ENCODE results near the gene GPD2.

GPD2 gene

DNA sequence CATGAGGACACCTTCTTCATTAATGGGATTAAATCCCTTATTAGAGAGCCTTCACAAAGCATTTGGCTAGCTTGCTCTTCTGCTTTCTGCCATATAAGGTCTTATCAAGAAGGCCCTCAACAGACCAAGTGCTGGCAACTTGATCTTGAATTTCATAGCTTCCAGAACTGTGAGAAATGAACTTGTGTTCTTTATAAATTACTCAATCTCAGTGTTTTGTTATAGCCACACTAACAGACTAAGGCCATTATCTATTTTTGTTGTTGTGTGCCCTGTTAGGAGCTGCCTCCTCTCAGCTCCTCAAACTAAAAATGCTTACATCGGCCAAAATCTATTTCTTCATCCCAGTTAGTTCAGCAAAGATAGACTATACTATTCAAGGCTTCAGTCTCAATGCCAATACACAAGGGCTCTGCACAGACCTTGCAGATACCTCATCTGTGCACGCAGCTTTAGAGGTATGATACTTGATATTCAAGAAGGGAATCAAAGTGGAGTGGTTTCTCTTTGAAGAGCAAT lies 182.9 kb downstream of the GPD2 start:
- H3K27ac Mint-ChIP-seq: no peak overlapping the region
- H3K36me3 Mint-ChIP-seq (ENCODE audit: low read depth): no peaks in the 10 kb centered on the region
- no peak overlapping the region for H3K4me3 Mint-ChIP-seq
- H3K27me3 Mint-ChIP-seq: peaks cover 2% of the 10 kb centered on the region
- intact Hi-C loops (cut with micrococcal nuclease): loop anchor here (10.0 kb wide), 1 partner anchor 576 kb away; no protein-coding TSS in a partner anchor
- H3K4me1 Mint-ChIP-seq (ENCODE audit: low read depth): no peaks in the 10 kb centered on the region
- no peaks in the 10 kb centered on the region for H3K9me3 Mint-ChIP-seq

DNA sequence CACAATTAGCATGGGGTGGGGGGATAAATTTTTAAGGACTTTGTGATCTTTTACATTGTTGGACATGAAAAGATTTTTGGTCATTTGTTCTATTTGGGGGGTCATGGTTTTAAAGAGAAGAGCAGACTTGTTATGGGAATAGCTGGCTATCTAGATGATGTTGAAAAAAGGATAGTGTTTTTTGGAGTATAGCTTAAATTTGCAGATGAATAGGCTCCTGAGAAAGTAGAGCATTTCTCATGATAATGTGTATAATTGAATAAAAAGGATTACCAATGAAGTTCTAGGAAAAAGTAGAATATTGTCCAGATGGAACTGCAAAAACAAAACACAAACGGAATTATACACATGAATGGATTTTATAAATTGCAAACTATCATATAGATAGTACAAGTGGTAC lies 186.3 kb downstream of the GPD2 start:
- H3K36me3 Mint-ChIP-seq (ENCODE audit: low read depth): no peaks in the 10 kb centered on the region
- H3K4me3 Mint-ChIP-seq: no peak overlapping the region
- no peaks in the 10 kb centered on the region for H3K4me1 Mint-ChIP-seq (ENCODE audit: low read depth)
- H3K27me3 Mint-ChIP-seq: no peaks in the 10 kb centered on the region
- H3K27ac Mint-ChIP-seq: no peak overlapping the region
- intact Hi-C loops (cut with micrococcal nuclease): no loop called here
- no peaks in the 10 kb centered on the region for H3K9me3 Mint-ChIP-seq

DNA sequence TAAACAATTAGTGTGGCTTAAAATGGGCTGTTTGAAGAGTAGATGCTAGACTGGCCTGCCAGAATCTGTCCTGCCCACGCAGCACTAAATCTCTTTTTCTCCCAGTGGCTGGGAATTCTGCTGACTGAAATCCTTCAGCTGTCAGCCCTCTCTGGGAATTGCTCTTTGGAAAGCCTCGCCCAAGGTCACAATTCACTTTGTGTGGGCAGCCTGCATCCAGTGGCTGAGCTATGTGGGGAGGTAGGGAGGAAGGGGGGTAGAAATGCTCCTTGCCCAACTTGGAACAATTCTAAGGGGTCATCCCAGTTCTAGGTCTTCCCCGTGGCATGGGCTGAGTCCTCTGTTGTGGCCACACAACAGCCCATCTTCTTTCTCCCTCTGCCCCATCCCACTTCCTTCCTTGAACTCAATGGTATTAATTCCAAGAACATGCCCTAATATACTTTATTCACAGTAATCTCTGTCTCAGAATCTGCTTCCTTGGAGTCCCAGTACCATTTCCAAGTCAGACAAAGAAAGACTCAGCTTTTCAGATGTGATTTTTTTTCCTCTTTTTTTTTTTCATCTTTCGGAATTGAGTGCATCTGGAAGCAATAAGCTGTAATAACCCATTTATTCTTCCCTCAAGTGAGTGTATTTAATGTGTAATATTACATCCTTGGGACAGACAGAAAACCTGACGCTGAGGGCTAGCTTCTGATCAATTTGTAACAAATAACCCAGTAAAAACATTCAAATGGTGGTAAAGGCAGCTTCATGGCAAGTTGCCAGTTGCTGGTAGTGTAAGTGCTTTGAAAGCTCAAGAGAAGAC lies 189.4 kb downstream of the GPD2 start:
- Mint-ChIP-seq H3K4me3 (no peak overlapping the region), H3K9me3 (no peaks in the 10 kb centered on the region), H3K4me1 (ENCODE audit: low read depth) (no peaks in the 10 kb centered on the region), H3K27ac (no peak overlapping the region), H3K36me3 (ENCODE audit: low read depth) (no peaks in the 10 kb centered on the region), H3K27me3 (no peaks in the 10 kb centered on the region)
- intact Hi-C loops (cut with micrococcal nuclease): no loop called here

DNA sequence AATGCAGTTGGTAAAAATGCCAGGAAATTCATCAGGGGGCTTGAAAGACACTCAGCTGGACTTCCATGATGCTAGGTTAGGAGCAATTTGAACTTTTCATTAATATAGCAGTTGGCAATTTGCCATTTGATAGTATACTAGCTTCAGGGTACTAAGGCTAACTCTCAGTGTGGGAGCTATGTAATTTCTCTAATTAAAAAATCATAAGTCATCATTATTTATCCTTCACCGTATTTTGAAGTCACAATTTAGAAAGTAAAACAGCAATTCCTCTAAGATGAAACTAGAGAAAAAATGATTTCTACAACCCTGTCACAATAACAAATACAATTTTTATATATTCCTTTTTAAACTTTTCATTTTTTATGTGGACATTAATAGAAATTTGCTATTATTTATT lies 190.8 kb downstream of the GPD2 start:
- no peak overlapping the region for H3K4me3 Mint-ChIP-seq
- H3K27ac Mint-ChIP-seq: no peak overlapping the region
- H3K9me3 Mint-ChIP-seq: no peaks in the 10 kb centered on the region
- intact Hi-C loops (cut with micrococcal nuclease): no loop called here
- H3K27me3 Mint-ChIP-seq: peaks cover 5% of the 10 kb centered on the region
- no peaks in the 10 kb centered on the region for H3K4me1 Mint-ChIP-seq (ENCODE audit: low read depth)
- H3K36me3 Mint-ChIP-seq (ENCODE audit: low read depth): no peaks in the 10 kb centered on the region

DNA sequence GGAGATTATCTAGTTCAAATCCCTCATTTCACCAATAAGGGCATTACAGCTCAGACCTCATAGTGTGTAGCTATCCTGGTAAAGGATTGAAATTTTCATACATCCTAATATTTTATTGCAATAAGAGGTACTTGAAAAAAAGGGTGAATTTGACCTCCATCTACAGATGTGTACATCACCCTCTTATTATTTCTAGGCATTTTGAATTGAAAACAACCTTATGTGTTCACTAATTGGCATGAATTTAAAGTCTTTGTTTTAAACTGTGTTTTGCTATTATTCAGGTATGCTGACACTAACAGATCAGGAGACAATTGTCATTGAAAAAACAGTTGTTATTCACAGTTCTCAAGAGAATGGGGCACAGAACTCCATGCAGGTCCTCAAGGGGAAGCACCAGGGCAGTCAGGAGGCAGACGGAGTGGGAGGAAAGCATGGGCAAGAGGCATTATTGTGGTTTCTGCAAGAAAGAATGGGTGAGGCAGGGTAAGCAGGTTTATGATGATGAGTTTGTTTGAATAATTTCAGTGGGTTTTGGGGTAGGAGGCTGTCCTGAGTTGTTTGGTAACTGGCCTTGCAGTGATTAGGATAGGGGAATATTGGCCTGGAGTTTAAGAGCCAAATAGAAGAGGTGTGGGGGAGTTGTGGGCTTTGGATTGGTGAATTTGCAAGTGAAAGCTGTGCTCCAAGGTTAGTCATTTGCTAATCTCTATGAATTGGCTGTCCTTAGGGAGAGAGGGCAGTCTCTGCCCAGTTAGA lies 194.6 kb downstream of the GPD2 start:
- peaks cover 7% of the 10 kb centered on the region for H3K27me3 Mint-ChIP-seq
- no peak overlapping the region for H3K27ac Mint-ChIP-seq
- intact Hi-C loops (cut with micrococcal nuclease): no loop called here

DNA sequence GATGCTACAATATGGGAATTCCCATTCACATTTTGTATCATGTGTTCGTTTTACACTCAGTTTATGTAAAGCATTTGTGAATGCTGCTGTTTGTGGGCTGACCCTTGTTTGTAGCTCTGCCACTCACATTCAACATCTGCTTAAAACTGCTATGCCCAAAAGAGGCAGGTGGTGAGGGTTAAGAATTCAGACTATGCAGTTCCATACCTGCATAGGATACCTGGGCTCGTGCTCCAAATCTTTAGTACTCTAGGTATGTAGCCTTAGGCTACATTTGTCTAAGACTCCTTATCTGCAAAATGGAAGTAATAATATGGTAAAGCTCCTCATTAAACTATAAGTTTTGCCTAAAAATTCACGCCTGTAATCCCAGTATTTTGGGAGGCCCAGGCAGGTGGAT lies 199.5 kb downstream of the GPD2 start:
- Mint-ChIP-seq H3K4me1 (ENCODE audit: low read depth) (no peaks in the 10 kb centered on the region), H3K36me3 (ENCODE audit: low read depth) (no peaks in the 10 kb centered on the region), H3K27me3 (peaks cover 7% of the 10 kb centered on the region), H3K9me3 (no peaks in the 10 kb centered on the region), H3K27ac (no peak overlapping the region), H3K4me3 (no peak overlapping the region)
- intact Hi-C loops (cut with micrococcal nuclease): no loop called here

More for the DNA sequence above, 194.6 kb downstream of the GPD2 start:
- H3K4me3 Mint-ChIP-seq: no peak overlapping the region
- H3K36me3 Mint-ChIP-seq (ENCODE audit: low read depth): no peaks in the 10 kb centered on the region
- no peaks in the 10 kb centered on the region for H3K4me1 Mint-ChIP-seq (ENCODE audit: low read depth)
- no peaks in the 10 kb centered on the region for H3K9me3 Mint-ChIP-seq
